K562 (cell line): Measurements from ENCODE around the gene PLTP. TPM values are rescaled to one million over a fixed set of nuclear protein-coding genes. Genes with fewer than 3 reads are reported as not detected.

Experiments used
- ATAC-seq: fragments of 200-7000 bp; cut with Tn5 transposase; 3 replicates; pipeline ENCODE4 v1.9.1; 2020; ENCODE audit warnings: moderate library complexity
- BruUV-seq: library from RNA; stranded (reverse); fragments of 400-500 nt; replicated peaks from 2 replicates; lab custom pipeline; 2021; lab: Mats Ljungman, UMichigan
- CTCF ChIA-PET: fragments of 300-600 bp; formaldehyde crosslinking; extraction: SDS; loops from one replicate; lab custom pipeline; 2021; ENCODE audit warnings: low intra/inter-chr PET ratio; lab: Yijun Ruan, JAX
- POLR2A ChIA-PET: fragments of 300-600, 350-650 bp; sonication (Branson Sonifier 250); formaldehyde crosslinking; extraction: SDS; loops from one replicate; lab custom pipeline; 2021; ENCODE audit warnings: antibody characterized with exemption, inconsistent platforms; lab: Yijun Ruan, JAX
- DNase-seq, 4 experiments: peaks; one replicate each; pipeline versions ENCODE4 v3.0.0 to v3.0.0-alpha.2; 2011 to 2018; ENCODE audit warnings: low spot score in 3 of 4, mixed read lengths in 3 of 4; ENCODE audit errors: extremely low read depth in 1 of 4
- FAIRE-seq: peaks from 2 replicates; lab custom pipeline; 2011; peaks lifted over from hg19 to GRCh38; lab: Jason Lieb, UNC
- H2AFZ ChIP-seq: 2 replicates; pipeline ENCODE4 v1.6.0; 2011; ENCODE audit warnings: low read depth, low read length, control low read depth, inconsistent platforms
- H3K27ac ChIP-seq: fragments of 200-600 bp; 3 replicates; pipeline ENCODE4 v1.8.0; 2011; ENCODE audit warnings: low read depth, mild to moderate bottlenecking, control low read depth, inconsistent platforms, low read length, moderate library complexity, mixed read lengths; ENCODE audit errors: extremely low read depth
- H3K27me3 ChIP-seq, 2 experiments: fragments of 300-600 bp in 1 of 2; 2 replicates in 1 of 2; 3 replicates in 1 of 2; pipeline versions ENCODE4 v1.6.0 to v1.8.0; 2011; ENCODE audit warnings: inconsistent platforms in 2 of 2, low read length in 2 of 2, mild to moderate bottlenecking in 1 of 2, mixed read lengths in 1 of 2, moderate library complexity in 1 of 2; ENCODE audit not compliant: control insufficient read depth in 2 of 2, insufficient read depth in 2 of 2
- H3K36me3 ChIP-seq: fragments of 300-600 bp; 3 replicates; pipeline ENCODE4 v1.8.0; 2011; ENCODE audit warnings: mild to moderate bottlenecking, low read length, inconsistent platforms; ENCODE audit not compliant: control insufficient read depth, insufficient read depth
- H3K4me1 ChIP-seq, 2 experiments: fragments of 200-600 bp in 1 of 2; replicated peaks in 1 of 2; 2 replicates in 1 of 2; 3 replicates in 1 of 2; pipeline versions ENCODE4 v1.5.1 to v1.8.0; 2011; ENCODE audit warnings: inconsistent platforms in 2 of 2, low read length in 2 of 2, mild to moderate bottlenecking in 1 of 2, mixed read lengths in 1 of 2, moderate library complexity in 1 of 2; ENCODE audit not compliant: control insufficient read depth in 2 of 2, insufficient read depth in 2 of 2
- H3K4me2 ChIP-seq: 2 replicates; pipeline ENCODE4 v1.6.1; 2011; ENCODE audit warnings: low read length, control low read depth, inconsistent platforms, mixed read lengths; ENCODE audit not compliant: insufficient read depth
- H3K4me3 ChIP-seq: fragments of 200-600 bp; sonication (generic), shearing (Covaris generic); 2 replicates; pipeline ENCODE4 v1.5.1; 2016; ENCODE audit warnings: control low read depth, inconsistent platforms
- H3K79me2 ChIP-seq: fragments of 200-600 bp; 3 replicates; pipeline ENCODE4 v1.8.0; 2011; ENCODE audit warnings: low read length, inconsistent platforms; ENCODE audit not compliant: control insufficient read depth, insufficient read depth
- H3K9ac ChIP-seq, 2 experiments: 2 replicates each; pipeline versions ENCODE4 v1.6.0 to v1.6.1; 2011; ENCODE audit warnings: low read depth in 2 of 2, low read length in 2 of 2, control low read depth in 1 of 2, inconsistent platforms in 1 of 2, mild to moderate bottlenecking in 1 of 2, mixed read lengths in 1 of 2; ENCODE audit not compliant: insufficient read depth in 1 of 2
- H3K9me1 ChIP-seq: one replicate; pipeline ENCODE4 v1.6.0; 2011; ENCODE audit warnings: inconsistent platforms, mild to moderate bottlenecking, low read length, moderate library complexity; ENCODE audit not compliant: control insufficient read depth, insufficient read depth
- H3K9me3 ChIP-seq: replicated peaks from 2 replicates; pipeline ENCODE4 v1.5.1; 2011; ENCODE audit warnings: low read depth, low read length, inconsistent platforms; ENCODE audit not compliant: control insufficient read depth, insufficient read depth
- H4K20me1 ChIP-seq: replicated peaks from 2 replicates; pipeline ENCODE4 v1.6.1; 2011; ENCODE audit warnings: low read length, inconsistent platforms, mixed read lengths; ENCODE audit not compliant: control insufficient read depth, insufficient read depth
- CEBPG ChIP-seq, 3 experiments: fragments of 200-800 bp in 1 of 3; sonication (Bioruptor generic) in 1 of 3; sonication (generic) in 1 of 3; formaldehyde crosslinking in 1 of 3; IDR thresholded peaks in 2 of 3; conservative IDR thresholded peaks in 1 of 3; 2 replicates each; pipeline versions ENCODE4 v1.6.1 to v1.8.0; 2016 to 2022; ENCODE audit warnings: missing compliant biosample characterization in 2 of 3, missing genetic modification characterization in 2 of 3, mild to moderate bottlenecking in 1 of 3, missing genetic modification reagents in 1 of 3
- SPI1 ChIP-seq: IDR thresholded peaks from 2 replicates; pipeline ENCODE4 v1.6.1; 2011; ENCODE audit warnings: low read depth, low read length, control low read depth, borderline replicate concordance
- TGIF2 ChIP-seq: sonication (generic); formaldehyde crosslinking; IDR thresholded peaks from 2 replicates; pipeline ENCODE4 v1.8.1; 2022; ENCODE audit warnings: mild to moderate bottlenecking, missing genetic modification reagents, moderate library complexity
- WGBS: fragments of 100-300 bp; shearing (Covaris generic); methylation state at CpG from one replicate; pipeline ENCODE4 v1.1.6; 2016; ENCODE audit warnings: low coverage, mixed read lengths; ENCODE audit not compliant: insufficient coverage; ENCODE audit errors: missing lambda C conversion rate; 5-methylcytosine and 5-hydroxymethylcytosine counted together
- in situ Hi-C: fragments of 300-500 bp; cut with MboI; formaldehyde crosslinking; loops from 4 replicates; pipeline ENCODE4 v1.15.0; 2018; ENCODE audit warnings: inconsistent platforms, mixed read lengths
- intact Hi-C: fragments of 100-400 bp; cut with micrococcal nuclease; formaldehyde crosslinking; loops from 2 replicates; pipeline ENCODE4 v1.14.2; 2022
- polyA plus RNA-seq, 8 experiments: library from polyadenylated mRNA; depleted of rRNA in 4 of 8; stranded (reverse) in 5 of 8; unstranded in 3 of 8; fragments of >200 nt; fragmentation: Nextera tagmentation in 2 of 8; fragmentation: Illumina TruSeq in 1 of 8; extraction: Ambion mirVana in 2 of 8; extraction: Trizol in 1 of 8; gene quantifications; 2 replicates each; pipeline versions ENCODE4 v1.2.1 to v1.2.3, GENCODE V29; 2011 to 2014; ENCODE audit warnings: inconsistent platforms in 1 of 8, missing spikeins in 1 of 8
- total RNA-seq, 7 experiments: library from RNA; depleted of rRNA in 6 of 7; stranded (reverse); fragments of >200 nt in 6 of 7; fragmentation: Illumina TruSeq in 2 of 7; extraction: Trizol in 2 of 7; gene quantifications; 2 replicates each; pipeline versions ENCODE4 v1.2.1 to v1.2.3, GENCODE V29; 2011 to 2021; ENCODE audit warnings: low replicate concordance in 1 of 7

Gene PLTP
- total and polyA plus RNA-seq, 9 of the 15 experiments (the other 6 are each of a cell fraction or from before 2014, with no cell fraction given): 2.8 to 29.3 (median 17.6) TPM

GRCh38 chr20:45920462-45921336 is 8.7 kb upstream of the PLTP start:
- Histone ChIP-seq H3K4me3 (no peak overlapping the region), H2AFZ (no peak overlapping the region), H4K20me1 (0 out of 2 replicates have a peak, but pooled peaks cover 3% of the 10 kb centered on the region), H3K27me3 (no peaks in the 10 kb centered on the region), H3K9me1 (no peaks in the 10 kb centered on the region), H3K4me2 (no peak overlapping the region), H3K27ac (no peak overlapping the region), H3K4me1 (peaks cover 10% of the 10 kb centered on the region in 2 experiments; a peak in 4 of 5 replicates), H3K9me3 (no peaks in the 10 kb centered on the region), H3K36me3 (no peaks in the 10 kb centered on the region), H3K79me2 (no peaks in the 10 kb centered on the region), H3K9ac (no peak overlapping the region)
- ATAC-seq: no peak
- 16% methylated on average over 9 of the region's 9 CpGs for WGBS
- no peak for TF ChIP-seq TGIF2 (CRISPR knock-in tag)
- peak; percentile 50; the same call in 1 of the 2 replicates for TF ChIP-seq SPI1
- peak; percentile 35; the same call in 1 of the 2 replicates for TF ChIP-seq CEBPG (CRISPR knock-in tag; IDR thresholded peaks at IDR 0.05)
- TF ChIP-seq CEBPG (tag; conservative IDR thresholded peaks at IDR 0.05 in 1 of 2, IDR thresholded peaks at IDR 0.05 in 1 of 2): no peak
- no TSS peak for BruUV-seq
- no peak for FAIRE-seq
- in situ Hi-C loops (no loop called here), intact Hi-C loops (no loop called here)
- CTCF ChIA-PET: no interaction called here
- no peak for DNase-seq
- POLR2A ChIA-PET: interaction anchor here (1.1 to 8.0 kb wide), 7 partner anchors 8 to 40 kb away, joined by 3 to 91 read pairs (median 6); partner anchors contain the start of genes PCIF1 and SPATA25
